PC-3 (cell line): ENCODE data around the gene LY86.

ENCODE experiments used
- CTCF ChIP-seq: fragments of 300-600 bp; sonication (generic); conservative IDR thresholded peaks from 2 replicates; pipeline ENCODE4 v1.5.1; 2017; ENCODE audit warnings: antibody characterized with exemption, low read depth, mild to moderate bottlenecking, low read length
- EZH2phosphoT487 ChIP-seq: fragments of 300-600 bp; sonication (generic); IDR thresholded peaks from 2 replicates; pipeline ENCODE4 v1.6.1; 2018; ENCODE audit warnings: mild to moderate bottlenecking, antibody characterized with exemption, low read length, borderline replicate concordance

- TF ChIP-seq CTCF (no peak), EZH2phosphoT487 (no peak)
Observed at GRCh38 chr6:6657820-6658217, 69.3 kb downstream of the LY86 start.
